Measurements from ENCODE around the gene EPHA6.

DNA sequence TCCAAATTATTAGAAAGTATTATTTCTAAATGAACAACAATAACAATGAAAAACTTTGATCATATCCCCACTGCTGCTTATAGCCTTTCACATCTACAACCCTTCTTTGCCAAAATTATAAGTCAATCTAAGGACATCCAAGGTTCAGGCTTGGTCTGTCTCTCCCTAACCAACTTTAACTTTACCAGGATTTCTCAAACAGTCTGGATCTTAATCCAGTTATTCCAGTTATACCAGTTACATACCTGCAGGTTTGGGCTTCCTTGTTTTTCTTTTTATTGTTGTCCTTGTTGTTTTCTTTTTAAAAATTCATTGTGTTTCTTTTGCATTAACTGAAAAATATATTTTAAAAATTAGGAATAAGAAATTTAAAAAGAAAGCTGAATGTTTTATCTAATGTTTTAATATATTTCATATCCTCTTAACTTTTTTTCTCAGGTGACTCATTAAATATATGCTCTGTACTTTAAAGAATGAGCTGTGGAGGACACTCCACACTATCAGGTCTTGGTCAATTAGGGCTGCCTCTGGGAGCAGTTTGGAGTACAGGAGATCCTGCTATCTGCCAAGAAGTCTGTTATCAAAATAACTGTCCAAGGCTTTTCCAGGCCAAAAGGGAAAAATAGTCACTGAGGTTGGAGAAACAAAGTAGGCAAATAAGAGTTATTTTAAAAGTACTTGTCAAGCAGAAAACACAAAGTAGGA is 421.4 kb downstream of the EPHA6 start:
- TF ChIP-seq POLR2A (IDR thresholded peaks at IDR 0.05; ENCODE audit: low read depth, low read length) (no peak), TAF1 (IDR thresholded peaks at IDR 0.05; ENCODE audit: low read depth, low read length) (no peak), POLR2AphosphoS5 (IDR thresholded peaks at IDR 0.05; ENCODE audit: low read depth, low read length) (no peak), POU2F2 (IDR thresholded peaks at IDR 0.05; ENCODE audit: low read depth, low read length) (no peak), SPI1 (IDR thresholded peaks at IDR 0.05; ENCODE audit: low read depth, low read length) (no peak), PAX5 (IDR thresholded peaks at IDR 0.05; ENCODE audit: insufficient read depth, low read length, severe bottlenecking) (no peak)
